HG03558 (cell line): Measurements from ENCODE around the gene SPINK6.

ENCODE experiments used
- ATAC-seq: cut with Tn5 transposase; IDR thresholded peaks from one replicate; pipeline ENCODE4 v1.9.1; 2021; ENCODE audit warnings: moderate number of reproducible peaks; ENCODE audit not compliant: unreplicated experiment; ENCODE audit errors: extremely low read depth

The SPINK6 gene

DNA sequence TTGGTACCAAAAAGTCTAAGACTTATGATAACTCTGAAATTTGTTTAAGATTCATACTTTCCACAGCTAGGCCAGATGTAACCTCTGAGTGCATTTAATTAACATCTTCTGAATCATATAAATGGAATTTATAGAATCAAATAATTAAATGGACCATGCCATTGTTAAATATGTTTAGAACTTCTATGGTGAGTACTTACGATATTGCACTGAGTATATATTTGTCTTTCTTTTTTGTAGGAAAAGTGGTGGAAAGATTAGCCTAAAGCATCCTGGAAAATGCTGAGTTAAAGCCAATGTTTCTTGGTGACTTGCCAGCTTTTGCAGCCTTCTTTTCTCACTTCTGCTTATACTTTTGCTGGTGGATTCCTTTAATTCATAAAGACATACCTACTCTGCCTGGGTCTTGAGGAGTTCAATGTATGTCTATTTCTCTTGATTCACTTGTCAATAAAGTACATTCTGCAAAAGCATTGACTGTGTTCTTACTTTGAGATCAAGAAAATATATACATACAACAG, 11.9 kb downstream of the SPINK6 start:
- no peak for ATAC-seq

DNA sequence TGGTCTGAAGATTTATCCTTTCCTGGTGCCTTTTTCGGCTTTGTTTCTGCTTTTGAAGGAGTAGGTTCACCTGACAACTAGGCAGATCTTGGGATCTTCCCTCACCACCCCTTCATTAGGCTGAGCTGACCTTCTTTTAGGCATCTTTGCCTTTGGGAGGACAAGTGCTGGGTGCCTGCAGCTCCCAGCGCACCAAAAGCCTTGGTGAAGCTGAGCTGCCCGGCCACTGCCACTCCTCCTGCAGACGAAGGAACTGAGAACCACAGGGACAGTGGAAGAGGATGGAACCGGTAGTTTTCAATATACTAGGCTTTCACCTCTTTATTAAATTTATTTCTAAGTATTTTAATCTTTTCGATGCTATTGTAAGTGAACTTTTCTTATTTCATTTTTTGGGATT, 18.7 kb downstream of the SPINK6 start:
- ATAC-seq = no peak

DNA sequence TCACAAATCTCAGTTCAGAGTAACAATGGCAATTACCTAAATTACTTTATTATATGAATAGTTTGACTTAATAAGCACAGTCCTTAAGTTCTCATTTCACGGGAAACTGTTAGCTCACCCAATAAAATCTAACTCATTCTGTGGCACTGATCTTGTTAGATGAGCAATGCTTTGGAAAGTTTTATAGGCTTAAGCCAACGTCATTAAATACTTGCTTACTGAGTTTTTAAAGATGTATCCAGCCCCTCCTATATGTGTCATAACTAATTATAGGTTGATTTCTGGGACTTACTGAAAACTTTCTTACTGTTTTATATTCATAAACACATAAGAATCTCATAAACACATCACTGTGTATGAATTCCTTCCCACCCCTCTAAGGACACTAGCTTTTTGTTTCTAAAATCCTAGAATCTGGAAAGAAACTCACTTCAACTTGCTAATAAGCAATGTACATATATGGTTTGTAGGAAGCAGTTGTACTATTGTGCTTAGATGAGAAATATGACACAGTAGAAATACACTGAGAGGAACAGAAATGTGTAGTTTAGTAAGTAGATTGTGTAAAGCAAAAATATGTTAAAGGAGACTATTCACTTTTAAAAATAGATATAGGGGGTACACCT, 21.4 kb downstream of the SPINK6 start:
- no peak for ATAC-seq

DNA sequence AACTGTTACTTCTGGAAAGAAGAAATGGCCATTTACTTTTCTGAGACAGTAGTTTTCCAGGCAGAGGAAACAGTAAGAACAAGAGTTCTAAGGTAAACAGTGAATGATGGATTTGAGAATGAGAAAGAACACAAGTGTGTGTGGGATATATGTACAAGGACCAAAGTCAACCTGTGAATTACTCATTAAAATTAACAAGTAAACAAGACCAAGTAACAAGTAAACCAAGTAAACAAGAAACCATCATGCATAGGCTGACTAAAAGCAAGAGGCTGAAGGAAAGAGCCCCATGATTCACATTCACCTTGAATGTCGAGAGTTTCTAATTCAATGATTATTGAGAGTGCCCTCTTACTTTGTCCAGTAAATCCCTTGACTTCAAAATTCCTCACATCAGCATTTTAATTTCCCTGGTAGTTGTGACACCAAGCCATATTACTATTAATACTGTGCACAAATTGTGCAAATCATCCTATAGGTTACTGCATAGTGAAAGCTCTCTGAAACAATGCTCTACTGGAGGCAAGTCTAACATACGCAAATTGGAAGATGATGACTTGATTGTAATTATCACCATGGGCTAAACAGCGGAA, 25.6 kb downstream of the SPINK6 start:
- no peak for ATAC-seq

DNA sequence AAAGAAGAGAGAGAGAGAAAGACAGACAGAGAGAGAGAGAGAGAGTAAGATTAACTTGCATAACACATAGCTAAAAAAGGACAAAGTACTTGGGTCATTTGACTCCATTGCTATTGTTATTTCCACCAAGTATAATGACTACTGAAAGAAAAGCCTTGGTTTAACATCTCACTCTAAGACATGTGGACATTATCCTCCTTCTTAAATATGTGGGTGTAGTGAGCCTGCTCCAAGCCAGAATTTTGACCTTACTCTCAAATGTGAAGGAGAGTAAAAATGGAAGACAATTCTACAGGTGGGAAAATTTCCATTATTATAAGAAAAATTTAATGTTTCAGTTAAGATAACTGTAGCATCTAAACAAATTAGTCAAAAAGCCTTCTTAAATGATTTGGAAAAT, 27.0 kb downstream of the SPINK6 start:
- ATAC-seq = no peak

DNA sequence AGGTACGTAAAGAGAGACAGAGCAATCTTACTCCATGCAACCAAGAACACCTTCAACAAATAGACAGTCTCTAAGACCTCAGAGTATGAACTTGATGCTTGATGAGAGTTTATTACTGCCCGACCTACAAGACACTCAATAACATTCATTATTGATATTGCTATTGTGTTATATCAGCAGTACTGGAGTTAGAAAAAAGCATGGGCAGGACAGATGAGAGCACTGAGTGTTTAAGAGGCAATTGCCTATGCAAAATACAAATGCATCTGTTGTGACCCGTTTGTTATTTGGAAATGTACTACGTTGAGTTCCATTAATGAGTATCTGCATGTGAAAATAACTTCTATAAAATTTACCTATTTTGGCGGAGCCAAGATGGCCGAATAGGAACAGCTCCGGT, 27.4 kb downstream of the SPINK6 start:
- no peak for ATAC-seq

DNA sequence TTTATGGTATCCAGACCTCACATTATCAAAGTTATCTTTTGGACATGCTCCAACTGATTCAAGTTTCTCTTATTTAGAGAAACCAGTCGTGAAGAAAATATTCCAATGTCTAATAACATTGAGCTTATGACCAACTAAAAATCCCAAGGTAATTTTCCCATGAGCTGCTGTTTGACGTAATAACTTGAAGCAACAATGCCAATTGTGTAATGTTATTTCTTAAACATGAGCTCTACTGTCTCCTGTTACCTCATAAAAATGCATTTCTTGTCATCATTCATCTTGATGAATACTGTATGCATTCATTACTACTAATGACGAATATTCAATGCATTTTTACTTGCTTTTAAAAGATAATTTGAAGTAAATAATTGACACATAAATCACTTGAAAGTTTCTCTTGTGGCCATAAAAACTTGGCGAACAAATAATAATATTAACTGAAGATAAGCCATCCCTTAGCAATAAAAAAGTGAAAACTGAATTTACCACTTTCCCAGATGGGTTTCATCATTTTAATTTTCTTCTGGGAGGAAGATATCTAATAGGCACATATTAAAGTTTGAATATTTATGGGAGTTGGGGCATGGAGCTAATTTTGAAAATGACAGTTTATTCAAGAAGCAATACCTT, 35.1 kb downstream of the SPINK6 start:
- no peak for ATAC-seq

DNA sequence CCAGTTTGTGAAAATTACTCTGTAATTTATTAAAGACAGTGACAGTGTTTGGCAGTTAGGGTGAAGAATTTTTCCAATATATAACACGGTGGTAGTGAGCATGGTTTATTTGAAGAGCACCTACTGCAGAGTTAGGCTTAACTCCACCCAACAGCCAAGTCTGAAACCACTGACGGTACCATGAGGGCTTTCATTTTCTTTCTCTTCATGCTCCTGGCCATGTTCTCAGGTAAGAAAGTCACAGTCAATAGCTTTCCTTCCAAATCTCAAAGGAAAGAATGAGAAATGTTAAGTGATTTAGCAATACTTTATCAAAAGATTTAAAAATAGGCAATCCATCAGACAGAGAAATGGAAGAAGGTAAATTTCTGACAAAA, 35.6 kb downstream of the SPINK6 start, which contains the start of gene MARCOL:
Gene MARCOL, plus strand, starts transcription at position 108 of the 377 bp plus-strand sequence. Its CDS starts 73 bp downstream, at position 181.
- ATAC-seq = no peak

DNA sequence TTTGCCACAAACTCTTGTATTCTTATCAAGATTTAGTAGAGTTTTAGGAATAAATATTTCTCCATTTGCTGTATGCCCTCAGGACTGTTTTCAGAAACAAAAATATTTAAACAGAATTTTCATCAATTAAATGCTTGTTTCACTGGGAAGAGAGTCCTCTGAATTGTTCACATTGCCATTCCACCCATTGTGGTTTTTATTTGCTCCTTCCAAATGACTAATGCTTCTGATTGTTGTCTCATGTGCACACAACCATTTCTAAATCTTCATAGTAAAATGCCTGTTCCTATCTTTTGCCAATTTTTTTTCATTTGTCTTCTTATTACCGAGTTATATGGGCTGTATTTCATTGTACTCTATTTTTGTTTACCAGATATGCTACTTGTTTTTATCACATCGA, 46.1 kb downstream of the SPINK6 start:
- no peak for ATAC-seq

DNA sequence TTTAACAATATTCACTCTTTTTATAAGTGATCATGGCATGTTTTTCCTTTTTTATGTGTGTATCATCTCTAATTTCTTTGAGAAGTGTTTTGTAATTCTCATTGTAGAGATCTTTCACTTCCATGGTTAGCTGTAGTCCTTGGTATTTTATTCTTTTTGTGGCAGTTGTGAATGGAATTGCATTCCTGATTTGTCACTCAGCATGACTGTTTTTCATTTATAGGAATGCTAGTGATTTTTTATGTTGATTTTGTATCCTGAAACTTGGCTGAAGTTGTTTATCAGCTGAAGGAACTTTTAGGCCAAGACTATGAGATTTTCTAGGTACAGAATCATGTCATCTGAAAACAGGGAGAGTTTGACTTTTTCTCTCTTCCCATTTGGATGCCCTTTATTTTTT, 52.6 kb downstream of the SPINK6 start:
- ATAC-seq = no peak

DNA sequence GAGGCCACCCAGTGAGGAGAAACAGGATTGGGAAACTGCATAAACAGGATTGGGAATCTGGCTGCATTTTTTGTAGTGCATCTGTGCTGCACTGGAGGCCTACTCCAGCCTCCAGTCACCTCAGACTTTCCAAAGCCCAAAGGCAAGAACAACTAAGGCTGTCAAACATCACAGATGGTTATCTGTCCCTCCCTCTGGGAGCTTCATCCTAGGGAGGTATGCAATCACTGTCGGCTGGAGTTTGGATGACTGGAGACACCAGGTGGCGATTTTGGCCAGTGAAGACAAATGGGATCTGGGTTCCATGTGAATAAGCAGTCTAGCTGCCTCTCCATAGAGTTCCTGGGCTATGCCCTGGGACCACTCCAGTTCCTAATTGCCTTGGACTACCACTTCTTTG, 56.4 kb downstream of the SPINK6 start:
- no peak for ATAC-seq

DNA sequence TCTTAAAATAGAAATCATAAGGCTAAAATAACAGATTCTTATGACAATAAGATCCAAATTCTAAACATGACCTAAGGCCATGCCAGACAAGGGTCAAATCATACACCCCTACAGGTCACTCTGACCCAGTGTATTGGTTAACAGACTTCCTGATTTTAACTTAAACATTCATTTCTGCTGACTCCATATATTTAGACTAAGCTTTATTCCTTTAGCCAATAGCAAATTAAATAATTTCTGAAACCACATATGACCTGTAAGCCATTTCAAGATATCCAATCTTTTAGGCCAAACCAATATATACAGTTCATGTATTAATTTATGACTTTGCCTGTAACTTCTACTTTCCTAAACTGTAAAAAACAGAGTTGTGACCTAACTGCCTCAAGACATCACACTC, 58.4 kb downstream of the SPINK6 start:
- ATAC-seq = no peak
